Activated CD4-positive, alpha-beta T cell treated with anti-CD3 and anti-CD28 coated beads, Interleukin-2, amount 50 U/mL, for 1 hour (primary cell): ENCODE results near the gene KCTD1.
A peak's percentile ranks its signal among the peaks of the same experiment; 100 is the strongest.

Experiments
- DNase-seq: peaks from one replicate; pipeline ENCODE4 v3.0.0-alpha.2; 2020

KCTD1 gene

DNA sequence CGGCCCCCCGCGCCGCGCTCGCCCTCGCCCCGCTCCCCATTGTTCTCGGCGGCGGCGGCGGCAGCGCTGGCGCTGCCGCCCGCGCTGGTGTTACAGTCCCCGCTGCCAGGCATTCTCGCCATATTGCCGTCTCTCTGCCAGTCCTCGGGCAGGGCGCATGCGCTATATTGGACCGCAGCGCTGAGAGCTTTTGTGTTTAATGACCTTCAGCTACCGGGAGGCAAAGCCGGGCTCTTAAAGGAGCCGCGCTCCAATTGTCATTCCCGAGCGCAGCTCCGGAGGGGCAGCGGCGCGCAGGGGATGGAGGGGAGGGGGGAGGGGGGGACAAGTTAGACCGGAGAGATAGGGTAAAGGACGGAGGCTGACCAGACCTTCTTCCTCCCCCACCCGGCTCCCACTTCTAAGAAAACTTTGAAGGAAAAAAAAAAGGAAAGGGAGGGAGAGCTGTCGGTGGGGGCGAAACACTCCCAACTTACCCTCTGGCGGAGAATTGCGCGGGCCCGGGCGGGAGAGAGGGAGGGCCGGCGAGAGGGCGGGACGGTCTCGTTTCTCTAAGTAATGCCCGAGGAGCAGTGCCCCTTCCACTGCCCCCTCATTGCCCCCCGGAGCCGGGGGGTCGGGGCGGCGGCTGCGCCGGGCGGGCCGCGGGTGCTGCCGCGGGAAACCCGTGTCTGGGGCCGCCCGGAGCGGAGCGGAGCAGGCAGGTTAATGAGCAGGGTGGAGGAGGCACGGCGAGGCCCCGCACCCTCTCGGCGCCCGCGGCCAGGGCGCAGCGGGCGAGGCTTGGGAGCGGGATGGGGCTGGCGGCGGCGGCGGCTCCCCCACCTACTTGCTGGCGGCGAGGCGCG is at the start of gene KCTD1:
Gene KCTD1 (minus strand): TSS at position 139 of the 848 bp plus-strand sequence. CDS start 17 bp downstream, at position 122.
- peak; percentile 50 for DNase-seq

DNA sequence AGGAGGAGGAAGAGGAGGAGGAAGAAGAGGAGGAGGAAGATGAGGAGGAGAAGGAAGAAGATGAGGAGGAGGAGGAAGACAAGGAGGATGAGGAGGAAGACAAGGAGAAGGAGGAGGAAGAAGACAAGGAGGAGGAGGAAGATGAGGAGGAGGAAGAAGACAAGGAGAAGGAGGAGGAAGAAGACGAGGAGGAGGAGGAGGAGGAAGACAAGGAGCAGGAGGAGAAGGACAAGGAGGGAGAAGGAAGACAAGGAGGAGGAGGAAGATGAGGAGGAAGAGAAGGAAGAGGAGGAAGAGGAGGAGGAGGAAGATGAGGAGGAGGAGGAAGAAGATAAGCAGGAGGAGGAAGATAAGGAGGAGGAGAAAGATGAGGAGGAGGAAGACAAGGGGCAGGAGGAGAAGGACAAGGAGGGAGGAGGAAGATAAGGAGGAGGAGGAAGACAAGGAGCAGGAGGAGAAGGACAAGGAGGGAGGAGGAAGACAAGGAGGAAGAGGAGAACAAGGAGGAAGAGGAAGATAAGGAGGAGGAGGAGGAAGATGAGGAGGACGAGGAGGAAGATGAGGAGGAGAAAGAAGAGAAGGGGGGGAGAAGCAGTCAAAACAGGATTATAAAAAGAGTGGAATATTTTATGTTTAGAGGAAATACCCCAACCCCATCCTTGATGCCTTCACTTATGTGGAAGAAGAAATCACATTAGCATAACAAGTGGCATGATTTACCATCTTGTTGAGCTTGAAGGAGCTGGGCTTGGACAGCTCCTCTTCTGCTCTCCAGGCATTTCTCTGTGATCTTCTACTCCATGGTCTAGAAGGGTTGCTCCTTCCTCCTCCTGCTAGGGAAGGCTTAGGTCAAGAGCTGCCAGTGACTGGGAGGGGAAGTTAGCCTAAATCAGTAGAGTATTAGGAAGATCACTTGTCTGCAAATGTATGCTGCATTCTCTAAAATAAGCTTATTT is 45.3 kb upstream of the KCTD1 start:
- no peak for DNase-seq

GRCh38 chr18:26584745-26585144 is 36.4 kb upstream of the KCTD1 start:
- DNase-seq = no peak

DNA sequence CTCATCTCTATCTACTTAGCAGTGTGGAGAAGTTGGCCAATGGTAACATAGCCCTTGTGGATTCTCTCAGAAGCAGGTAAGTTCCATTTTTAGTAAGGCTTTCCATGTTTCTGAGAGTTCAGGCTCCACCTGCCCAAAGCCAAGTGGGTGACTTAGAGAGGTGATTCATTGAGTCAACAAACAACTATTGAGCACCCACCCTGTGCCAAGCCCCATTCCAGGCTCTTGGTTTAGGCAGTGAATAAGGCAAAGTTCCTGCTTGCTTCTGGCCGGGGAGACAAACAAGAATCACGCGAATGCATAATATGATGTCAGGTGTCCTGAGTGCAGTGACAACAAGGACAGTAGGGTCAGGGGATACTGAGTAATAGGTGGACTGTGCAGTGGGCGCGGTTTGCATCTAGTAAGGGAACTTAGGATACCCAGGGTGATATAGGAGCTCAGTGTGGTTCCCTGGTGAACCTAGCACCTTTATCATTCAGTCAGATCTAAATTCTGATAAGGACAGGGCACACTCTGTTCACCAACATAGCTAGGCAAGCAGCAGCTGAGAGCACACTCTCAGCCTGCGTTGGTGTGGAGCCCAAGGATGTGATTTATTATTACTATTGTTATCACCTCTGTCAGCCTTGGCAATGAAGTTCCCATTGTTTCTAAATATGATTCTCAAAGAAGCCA is 31.7 kb upstream of the KCTD1 start:
- DNase-seq = no peak

DNA sequence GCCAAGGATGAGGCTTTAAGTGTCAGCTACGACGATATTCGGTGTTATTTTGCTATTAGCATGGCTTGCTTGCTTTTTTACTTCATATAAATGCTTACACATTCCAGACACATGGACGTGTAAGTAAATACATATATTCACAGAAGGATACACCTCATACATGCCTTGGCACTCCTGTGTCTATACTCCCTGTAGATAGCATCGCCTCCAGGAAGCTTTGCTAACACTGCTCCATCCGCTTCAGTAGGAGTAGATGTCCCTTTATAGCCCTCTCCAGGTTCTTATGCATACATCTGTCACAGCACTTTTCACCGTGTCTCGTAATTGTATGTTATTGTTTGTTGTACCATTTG is 27.5 kb upstream of the KCTD1 start:
- no peak for DNase-seq

DNA sequence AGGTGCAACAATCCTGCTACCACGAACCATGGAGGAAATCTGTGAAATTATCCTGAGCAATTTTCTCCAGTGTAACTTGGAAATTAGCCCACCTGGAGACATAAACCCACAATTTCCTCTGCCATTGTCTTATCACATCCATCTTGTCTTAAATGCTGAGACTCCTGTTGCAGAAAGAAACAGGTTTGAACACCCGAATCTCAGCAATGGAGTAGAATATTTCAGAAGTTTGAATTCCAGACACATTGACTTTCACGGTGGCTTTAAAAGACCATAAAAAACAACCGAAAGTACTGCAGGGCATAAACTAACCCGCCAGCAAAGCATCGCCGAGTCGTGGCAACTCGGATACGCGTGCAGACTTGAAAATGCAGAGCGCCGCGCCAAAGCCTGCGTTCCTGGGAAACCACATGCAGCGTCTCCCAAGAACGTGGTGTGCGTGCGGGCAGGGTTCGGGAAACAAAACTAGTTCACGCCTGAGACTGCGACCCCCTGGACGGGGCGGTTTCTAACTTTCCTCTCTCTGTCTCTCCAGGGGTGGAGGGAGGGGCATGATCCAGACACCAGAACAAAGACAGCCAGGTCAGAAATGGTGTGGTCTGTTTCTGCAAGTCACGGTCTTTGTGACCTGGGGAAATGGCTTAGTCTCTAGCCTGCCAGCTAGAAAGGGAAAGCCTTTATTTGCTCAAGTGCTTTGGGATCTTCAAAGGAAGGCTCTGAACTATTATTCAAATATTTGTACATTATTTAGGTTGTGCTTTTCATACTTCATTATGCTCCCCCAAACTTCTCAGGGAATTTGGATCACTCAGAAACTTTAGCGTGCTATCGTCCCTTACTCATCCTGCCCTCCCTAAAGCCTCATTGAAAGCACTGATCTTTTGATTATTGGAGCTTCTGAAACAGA is 26.9 kb upstream of the KCTD1 start:
- DNase-seq = no peak

DNA sequence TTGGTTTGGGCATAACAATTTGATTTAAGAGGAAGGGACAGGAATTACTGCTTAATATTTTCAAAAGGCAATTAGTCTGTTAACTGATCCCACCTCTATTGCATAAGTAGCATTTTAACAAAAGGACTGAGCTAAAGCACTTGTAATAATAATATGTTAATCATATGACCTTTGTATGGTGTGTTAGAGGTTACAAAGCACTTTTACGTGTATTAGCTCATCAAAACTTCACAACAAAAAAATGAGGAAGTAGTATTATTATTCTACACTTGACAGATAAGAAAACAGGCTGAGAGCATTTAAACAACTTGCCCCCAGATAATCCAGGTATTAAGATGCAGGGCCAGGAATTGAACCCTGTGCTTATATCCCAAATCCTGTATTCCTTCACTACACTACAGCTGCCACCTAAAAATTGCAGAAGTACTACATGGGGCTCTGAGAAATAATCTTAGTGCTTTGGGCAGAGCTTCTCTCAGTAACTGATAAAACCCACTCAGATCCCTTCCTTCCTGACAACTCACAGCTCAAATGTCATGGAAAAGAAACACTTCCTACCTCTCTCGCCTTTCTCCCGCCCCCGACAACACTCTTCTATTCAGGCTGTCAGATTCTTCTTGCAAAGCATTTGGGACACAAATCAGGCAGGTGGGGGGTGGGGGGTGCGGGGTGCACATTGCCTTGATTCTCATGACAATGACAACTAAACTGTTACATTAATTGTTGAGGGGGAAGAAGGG is 20.7 kb upstream of the KCTD1 start:
- no peak for DNase-seq

GRCh38 chr18:26568513-26568912 is 20.2 kb upstream of the KCTD1 start:
- no peak for DNase-seq

DNA sequence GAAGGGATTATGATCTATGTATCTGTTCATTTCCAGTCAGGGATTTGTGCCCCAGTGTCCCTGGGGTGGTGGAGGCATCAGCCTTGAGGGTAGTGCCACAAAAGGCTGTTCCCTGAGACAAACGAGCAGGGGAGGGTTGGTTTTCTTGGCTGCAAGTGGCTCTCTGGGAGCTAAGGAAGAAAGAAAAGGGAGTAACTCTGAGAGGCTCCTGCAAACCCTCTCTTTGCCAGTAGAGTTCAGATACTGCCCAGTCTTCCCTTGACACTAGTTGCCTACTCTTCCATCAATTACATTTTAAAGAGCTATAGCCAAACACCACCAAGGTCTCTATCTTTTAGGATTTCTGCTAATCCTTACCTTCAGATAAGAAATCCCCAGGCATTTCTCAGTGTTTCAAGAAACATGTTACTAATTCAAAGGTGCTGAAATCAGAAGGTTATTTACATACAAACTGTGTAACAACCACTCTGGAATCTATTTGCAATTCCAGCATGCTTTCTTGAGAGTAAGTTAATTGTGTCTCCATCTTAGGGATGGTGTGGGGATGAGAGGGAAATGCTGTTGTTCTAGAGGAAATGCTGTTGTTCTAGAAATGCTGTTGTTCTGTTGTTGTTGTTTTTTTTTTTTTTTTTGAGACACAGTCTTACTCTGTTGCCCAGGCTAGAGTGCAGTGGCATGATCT is 18.7 kb upstream of the KCTD1 start:
- DNase-seq = no peak

DNA sequence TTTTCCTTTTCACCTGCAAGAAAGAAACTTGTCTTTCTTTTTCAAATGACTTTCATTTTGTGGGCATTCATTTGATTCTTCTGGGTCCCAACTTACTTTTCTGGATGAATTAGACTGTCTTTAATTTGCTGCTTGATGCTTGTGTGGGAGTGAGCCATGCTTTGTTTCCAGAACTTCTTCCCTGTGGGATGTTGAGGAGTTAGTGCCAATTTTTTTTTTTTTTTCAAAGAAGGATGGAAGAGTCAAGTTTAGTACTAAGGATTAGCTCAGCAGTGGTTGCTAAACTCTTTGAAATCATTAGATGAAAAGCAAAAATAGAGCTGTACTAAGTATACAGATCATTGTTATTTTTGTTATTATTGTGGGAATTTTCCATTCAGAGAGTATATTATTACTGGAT is 17.2 kb upstream of the KCTD1 start:
- no peak for DNase-seq

- DNase-seq = no peak
These were observed 14.7 kb upstream of the KCTD1 start for GRCh38 chr18:26563024-26563423.

GRCh38 chr18:26562568-26562967 is 14.2 kb upstream of the KCTD1 start:
- DNase-seq = no peak

GRCh38 chr18:26561769-26562168 is 13.4 kb upstream of the KCTD1 start:
- no peak for DNase-seq

- no peak for DNase-seq
These were observed 8.2 kb upstream of the KCTD1 start for GRCh38 chr18:26556573-26556972.

DNA sequence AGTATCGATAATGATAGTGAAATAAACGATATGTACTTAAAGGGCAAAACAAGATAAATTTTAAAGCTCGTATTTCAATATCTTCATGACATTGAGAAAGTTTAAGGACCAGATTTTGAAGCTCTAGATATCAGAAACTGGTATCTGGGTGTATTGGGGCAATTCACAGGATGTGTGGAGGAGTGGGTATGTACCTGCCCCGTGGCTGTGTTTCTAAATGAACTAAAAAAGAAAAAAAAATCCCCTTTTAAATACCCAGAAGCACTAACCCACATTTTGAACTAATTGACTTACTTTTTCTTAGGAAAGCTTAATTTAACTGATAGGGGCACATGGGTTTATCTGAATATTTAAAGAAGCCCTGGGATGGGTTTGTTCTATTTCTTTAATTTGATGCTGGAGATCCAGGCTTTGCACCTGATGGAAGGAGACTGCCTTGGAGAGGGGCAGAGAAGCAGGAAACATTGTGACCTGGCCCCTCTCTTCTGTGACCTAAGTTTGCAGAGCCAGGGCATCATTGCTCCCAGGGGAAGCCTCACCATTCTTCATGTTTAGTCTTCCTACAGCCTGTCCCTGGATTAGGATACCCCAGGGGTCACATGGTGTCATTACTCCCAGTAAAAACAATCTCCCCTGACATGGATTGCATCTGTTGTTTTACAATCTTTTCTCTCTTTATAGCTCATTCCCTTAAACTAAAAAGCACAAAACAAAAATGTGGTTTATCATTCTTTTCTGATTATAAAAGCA is 7.6 kb upstream of the KCTD1 start:
- DNase-seq = no peak

- DNase-seq = no peak
These were observed 5.6 kb upstream of the KCTD1 start for GRCh38 chr18:26553943-26554342.

DNA sequence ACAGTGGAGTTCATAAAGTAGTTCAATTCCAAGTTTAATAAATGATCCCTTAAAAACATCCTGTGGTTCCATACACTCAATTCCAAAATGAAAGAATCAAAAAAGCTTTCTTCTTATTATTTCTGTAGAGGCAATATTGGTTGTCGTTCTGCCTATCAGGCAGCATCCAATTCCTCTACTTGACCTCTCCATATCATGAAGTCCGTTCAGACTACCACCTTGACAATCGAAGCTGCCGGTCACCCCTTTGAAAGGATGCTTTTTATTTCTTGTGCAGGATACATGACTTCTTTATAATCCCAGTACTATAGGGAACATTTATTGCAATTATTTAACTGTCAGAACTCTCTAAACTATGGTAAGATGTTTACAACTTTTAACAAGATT is 3.3 kb upstream of the KCTD1 start:
- no peak for DNase-seq

- no peak for DNase-seq
These were observed 2.8 kb upstream of the KCTD1 start for GRCh38 chr18:26550998-26551694.
